GM12872 (cell line): Measurements from ENCODE around the gene FHAD1.

Source experiments
- TF ChIP-seq, protein P1 (sequence below): IDR thresholded peaks from 3 replicates; pipeline ENCODE4 v1.5.1; 2011; ENCODE audit warnings: low read depth, mild to moderate bottlenecking, low read length, moderate library complexity; ENCODE audit not compliant: insufficient read depth

FHAD1 gene

DNA sequence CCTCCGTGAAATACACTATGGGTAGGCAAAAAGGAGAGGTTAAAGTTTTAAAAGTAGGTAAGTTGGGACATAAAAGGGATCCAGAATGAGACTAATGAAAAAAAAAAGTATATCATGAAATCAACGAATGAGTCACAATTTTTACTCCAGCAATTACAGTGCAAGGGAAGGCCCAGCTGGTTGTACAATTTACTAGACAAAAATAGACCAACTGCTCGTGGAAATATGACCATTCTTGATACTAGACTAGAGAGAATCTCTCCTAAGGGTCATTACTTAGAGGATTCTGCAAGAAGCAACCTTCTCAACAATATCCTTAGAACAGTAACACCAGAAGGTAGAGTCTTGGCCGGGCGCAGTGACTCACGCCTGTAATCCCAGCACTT lies 107.5 kb downstream of the FHAD1 start:
- TF ChIP-seq, protein P1, sequence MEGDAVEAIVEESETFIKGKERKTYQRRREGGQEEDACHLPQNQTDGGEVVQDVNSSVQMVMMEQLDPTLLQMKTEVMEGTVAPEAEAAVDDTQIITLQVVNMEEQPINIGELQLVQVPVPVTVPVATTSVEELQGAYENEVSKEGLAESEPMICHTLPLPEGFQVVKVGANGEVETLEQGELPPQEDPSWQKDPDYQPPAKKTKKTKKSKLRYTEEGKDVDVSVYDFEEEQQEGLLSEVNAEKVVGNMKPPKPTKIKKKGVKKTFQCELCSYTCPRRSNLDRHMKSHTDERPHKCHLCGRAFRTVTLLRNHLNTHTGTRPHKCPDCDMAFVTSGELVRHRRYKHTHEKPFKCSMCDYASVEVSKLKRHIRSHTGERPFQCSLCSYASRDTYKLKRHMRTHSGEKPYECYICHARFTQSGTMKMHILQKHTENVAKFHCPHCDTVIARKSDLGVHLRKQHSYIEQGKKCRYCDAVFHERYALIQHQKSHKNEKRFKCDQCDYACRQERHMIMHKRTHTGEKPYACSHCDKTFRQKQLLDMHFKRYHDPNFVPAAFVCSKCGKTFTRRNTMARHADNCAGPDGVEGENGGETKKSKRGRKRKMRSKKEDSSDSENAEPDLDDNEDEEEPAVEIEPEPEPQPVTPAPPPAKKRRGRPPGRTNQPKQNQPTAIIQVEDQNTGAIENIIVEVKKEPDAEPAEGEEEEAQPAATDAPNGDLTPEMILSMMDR: no peak

DNA sequence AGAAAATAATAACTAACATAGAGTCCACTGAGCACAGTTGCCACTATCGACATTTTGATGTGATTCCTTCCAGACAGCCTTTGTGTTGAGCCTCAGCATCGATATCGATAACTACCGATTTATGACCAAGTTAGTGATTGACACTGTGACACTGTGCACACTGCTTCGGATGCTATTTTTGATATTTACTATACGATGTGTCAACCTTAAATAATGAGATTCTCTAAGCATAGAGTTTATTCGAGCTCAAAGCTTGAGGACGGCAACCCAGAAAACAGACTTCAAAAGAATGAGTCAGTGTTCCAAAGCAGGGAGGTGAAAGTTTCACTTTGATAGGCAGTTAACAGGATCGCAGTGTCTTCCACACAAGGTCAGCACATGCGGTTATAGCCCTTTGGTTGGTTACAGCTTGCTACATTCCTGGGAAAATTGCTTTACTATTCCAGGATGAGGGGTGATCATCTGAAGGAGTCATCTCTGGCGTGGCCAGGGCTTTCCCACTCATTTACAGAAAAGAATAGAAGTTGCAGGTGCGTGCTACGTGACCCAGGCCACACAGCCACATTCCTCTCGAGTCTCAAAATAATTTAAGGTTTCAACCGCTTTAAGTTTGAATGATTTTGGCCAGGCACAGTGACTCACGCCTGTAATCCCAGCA lies 109.1 kb downstream of the FHAD1 start:
- TF ChIP-seq, protein P1: no peak

DNA sequence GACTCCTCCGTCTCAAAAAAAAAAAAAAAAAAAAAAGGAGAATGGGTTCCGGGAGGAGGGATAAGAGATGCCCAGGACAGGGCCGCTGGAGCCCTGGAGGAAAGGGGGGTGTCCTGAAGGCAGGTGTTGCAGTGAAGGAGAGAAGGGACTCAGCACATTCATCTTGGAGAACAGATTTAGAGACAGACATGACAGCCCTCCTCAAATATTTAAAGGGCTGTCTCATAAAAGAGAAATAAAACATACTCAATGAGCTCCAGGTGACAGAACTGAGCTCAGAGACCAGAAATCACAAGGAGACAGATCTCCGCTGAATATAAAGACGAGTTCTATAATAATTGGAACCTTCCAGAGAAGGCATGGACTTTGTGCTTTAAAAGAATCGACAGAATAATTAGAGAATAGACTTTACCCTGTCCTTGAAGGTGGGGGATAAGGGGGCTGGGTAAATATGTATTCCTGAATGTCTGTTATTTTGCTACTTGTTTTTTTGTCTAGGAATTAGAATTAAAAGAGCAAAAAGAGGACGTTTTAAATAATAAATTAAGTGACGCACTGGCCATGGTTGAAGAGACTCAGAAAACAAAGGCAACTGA lies 110.7 kb downstream of the FHAD1 start:
- TF ChIP-seq, protein P1: no peak

DNA sequence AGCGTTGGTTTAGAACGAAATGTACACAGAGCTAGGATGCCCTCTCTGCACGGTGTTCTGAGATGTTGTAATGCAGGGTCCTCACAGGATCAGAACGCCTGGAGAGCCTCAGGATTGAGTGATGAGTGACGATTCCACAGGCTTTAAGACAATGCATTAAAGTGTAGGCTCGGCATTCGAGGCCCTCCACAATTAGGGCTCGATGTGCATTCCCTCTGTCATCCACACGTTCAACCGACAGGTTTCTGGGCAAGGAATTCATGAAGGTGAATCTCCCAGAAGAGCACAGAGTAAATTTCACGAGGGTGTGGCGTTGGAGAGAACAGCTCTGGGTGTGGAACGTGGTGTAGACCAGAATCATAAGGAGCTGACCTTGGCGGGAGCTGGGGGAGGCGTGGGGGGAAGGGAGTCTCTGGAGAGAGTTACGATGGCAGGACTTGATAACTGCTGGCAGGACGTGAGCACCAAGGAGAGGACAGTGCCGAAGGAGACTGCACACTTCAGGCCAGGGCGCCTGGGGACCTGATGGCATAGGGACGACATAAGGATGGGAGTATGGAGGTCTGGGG lies 111.6 kb downstream of the FHAD1 start:
- TF ChIP-seq, protein P1: no peak

DNA sequence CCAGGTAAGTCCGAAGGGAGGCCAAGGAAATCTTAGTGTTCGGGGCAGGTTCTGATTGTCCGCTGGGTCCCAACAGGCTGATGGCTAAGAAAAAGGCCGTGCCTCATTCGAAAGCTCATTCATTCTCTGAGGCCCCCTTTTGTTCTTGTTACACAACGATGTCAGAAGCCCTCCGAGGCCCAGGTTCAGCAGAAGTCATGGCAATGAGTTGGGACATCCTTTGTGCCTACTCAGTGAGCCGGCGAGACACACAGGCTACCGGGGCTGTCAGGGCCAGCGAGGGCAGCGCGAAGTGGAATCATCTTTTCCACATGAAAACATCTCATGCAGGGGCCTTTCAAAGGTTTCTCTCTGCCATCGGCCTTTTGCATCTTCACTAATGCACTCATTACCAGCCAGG lies 113.7 kb downstream of the FHAD1 start:
- TF ChIP-seq, protein P1: no peak

DNA sequence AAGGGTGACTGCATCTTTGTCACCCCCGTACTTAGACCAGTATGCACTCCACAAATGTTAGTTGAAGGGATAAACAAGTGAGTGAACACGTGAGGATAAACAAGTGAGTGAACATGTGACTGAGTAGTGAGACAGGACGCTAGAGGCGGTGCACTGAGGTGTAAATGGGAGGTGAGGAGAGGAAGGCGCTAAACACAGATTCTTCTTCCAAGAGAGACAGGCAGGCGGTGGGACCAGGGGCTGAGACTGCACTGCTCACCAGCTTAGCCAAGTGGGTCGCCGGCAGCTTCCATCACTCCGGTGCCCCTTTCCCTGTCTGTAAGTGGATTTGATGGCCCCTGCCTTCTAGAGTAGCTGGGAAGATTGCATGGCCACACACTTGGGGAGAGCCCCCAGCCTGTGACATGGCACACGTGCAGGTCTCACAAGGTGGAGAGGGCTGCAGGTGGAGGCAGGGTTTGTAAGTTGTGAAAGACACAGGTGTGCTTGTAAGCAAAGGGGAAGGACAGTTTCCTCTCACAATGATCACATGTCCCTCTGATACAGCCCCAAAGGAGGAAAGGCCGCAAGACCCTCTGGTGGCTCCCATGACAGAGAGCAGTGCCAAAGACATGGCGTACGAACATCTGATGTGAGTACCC lies 115.2 kb downstream of the FHAD1 start:
- TF ChIP-seq, protein P1: no peak

DNA sequence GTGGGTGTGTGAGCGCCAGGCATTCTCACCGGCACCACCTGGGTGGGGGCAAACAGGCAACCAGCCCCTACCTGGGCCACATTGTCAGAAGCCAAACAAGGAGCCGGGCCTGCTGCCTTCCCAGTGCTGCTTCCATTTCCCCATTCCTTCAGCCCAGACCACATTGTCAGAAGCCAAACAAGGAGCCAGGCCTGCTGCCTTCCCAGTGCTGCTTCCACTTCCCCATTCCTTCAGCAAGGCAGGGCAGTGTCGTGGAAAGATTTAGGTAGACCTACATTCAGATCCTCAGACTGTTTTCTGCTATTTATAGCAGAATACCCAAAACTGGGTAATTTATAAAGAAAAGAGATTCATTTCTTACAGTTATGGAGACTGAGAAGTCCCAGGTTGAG lies 115.7 kb downstream of the FHAD1 start:
- TF ChIP-seq, protein P1: no peak
